DND-41 (cell line): ENCODE measurements around the gene CEP70.

Source experiments
- EZH2 ChIP-seq: IDR thresholded peaks from 3 replicates; pipeline ENCODE4 v1.6.1; 2012; ENCODE audit warnings: borderline replicate concordance, low read depth, mild to moderate bottlenecking, moderate library complexity, low read length, inconsistent platforms; ENCODE audit not compliant: severe bottlenecking
- TF ChIP-seq, protein P1 (sequence below): IDR thresholded peaks from 2 replicates; pipeline ENCODE4 v1.5.1; 2012; ENCODE audit warnings: borderline replicate concordance, low read length, moderate library complexity, mild to moderate bottlenecking; ENCODE audit not compliant: poor library complexity, severe bottlenecking; ENCODE audit errors: extremely low read depth

DNA sequence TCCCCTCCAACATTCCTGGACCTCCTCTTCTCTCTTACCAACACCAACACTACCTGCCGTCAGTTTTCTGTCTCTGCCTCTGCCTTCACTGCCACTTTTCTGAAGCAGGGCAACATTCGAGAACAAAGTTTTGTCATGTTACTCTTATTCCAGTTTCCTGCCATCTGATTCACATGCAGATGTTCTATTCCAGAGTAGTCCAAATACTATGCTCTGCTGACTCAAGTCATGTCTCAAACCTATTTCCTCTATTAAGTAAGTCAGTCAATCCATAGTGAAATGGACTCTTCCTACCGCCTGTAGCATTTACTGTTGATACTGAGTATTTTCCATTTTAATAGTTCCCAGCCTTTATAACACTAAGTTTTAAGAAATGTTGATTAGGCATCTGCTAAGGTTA lies 116.3 kb downstream of the CEP70 start:
- TF ChIP-seq, protein P1, sequence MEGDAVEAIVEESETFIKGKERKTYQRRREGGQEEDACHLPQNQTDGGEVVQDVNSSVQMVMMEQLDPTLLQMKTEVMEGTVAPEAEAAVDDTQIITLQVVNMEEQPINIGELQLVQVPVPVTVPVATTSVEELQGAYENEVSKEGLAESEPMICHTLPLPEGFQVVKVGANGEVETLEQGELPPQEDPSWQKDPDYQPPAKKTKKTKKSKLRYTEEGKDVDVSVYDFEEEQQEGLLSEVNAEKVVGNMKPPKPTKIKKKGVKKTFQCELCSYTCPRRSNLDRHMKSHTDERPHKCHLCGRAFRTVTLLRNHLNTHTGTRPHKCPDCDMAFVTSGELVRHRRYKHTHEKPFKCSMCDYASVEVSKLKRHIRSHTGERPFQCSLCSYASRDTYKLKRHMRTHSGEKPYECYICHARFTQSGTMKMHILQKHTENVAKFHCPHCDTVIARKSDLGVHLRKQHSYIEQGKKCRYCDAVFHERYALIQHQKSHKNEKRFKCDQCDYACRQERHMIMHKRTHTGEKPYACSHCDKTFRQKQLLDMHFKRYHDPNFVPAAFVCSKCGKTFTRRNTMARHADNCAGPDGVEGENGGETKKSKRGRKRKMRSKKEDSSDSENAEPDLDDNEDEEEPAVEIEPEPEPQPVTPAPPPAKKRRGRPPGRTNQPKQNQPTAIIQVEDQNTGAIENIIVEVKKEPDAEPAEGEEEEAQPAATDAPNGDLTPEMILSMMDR: no peak
- no peak for TF ChIP-seq EZH2
